ENCODE data around the gene ZBTB20.

ZBTB20 gene

DNA sequence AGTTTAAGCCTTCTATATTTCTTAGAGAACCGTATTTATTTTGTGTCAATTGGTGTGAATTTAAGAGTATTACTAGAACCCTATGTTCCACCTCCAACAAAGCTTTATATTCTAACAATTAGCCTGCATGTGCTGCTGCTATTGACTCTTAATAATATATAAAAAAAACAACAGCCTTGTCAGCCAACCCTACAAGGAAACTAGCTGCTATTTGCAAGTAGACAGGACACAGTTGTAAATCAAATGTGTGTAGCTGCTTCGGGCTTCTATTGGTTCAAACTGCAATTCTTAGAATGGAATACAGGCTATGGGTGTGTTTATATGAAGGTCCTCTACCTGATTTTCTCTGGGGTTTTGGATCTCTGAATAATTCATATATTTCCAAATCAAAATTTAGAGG is 60.7 kb downstream of the ZBTB20 start:
- no peak for DNase-seq

DNA sequence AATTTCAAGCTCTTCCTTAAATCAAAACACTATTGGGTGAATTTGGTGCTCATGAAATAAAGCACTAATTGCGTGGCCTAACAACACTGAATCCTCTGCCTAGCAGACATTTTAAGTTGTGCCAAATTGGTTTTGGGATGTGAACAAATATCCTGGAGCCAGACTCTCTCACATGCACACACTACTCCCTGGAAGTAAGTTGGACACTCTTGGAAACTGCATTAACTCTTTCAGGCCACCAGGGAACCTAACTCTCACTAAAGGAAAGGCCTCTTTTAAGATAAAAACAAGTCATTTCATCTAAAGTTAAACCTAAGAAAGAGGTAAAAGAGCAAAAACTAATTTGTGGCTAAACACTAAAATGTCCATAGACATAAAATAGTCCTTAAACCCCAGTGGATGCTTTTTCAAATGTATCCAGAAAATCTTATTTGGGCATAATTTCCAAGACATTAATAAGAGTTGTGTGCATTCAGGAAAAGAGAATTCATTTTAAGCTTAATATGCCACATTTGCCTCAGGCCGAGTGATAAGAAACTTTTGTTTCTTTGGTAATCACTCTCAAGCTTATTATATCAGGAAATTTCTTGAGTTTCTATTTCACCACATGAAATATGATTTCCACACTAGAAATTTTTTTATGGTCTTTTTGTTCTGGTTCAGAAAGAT is 61.8 kb downstream of the ZBTB20 start:
- no peak for DNase-seq

DNA sequence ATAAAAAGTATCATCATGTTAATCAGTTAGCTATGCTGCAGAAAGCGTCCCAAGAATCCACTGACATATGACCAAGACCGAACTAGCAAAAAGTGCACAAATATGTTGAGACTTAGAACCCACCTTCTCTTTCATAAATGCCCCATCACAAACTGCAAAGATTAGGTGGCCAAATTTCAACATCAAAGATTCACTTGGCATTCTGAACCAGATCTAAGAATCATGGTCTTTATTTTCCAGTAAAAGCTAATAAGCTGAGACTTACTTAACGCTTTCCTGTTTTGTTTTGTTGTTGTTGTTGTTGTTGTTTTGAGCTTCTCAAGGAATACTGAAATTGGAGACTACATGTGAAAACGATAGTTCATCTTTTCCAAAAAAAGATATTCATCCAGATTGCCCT is 62.4 kb downstream of the ZBTB20 start:
- DNase-seq: no peak

DNA sequence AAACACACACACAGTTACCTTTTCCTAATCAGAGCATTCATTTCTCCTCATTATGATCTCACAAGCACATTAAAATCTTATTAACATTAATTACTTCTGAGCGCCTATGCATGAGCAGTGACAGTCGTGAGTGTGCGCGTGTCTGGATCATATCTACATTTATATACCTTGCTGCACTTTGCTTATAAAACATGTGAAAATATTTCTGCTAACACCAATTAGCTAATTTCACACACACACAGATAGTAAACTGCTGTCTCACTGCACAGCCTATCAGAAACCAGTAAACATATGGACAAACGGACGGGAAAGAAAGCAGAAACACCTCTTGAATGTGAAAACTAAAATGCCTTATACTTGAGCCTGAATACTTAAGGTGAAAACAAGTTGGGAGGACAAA is 64.8 kb downstream of the ZBTB20 start:
- no peak for DNase-seq

DNA sequence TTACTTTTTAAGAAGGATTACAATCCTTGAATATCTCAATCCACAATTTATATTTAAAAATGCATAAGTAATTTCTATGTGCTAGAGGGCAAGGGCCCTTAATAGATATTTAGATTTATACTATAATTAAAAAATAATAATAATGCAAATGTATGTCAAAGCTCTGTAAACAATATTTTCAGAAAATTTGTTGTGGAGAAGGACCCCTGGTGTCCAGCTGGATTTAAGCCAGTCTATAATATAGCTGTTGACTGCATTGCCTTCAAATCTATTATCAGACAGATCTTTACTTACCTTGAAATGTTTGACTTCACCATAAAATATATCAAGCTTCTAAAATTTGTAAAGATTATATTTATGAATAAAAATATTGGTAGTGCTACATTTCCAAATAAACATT is 65.6 kb downstream of the ZBTB20 start:
- DNase-seq: no peak

DNA sequence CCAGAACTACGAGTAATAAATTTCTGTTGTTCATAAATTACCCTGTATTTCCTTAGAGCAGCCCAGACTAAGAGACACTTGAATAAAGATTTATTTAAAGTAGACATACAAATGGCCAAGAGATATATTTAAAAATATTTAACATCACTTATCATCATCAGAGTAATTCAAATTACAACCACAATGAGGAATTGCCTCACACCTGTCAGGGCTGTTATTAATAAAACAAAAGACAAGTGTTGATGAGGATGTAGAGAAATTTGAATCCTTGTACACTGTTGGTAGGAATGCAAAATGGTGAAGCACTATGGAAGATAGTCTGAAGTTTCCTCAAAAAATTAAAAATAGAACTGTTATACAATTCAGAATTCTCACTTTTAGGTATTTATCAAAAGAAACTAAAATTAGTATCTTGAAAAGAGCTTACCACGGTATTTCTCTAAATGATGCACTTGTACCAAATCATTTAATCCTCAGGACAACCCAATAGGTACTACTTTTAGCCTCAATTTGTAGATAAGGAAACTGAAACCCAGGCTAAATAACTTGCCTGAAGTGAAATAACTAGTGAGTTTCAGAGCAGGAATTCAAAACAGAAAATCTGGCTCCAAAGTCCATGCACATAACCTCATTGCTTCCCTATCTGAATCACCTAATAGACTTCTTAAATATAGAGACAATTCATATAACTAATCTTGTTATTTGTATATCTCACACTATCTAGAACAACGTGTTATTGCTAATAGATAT is 69.4 kb downstream of the ZBTB20 start:
- no peak for DNase-seq

DNA sequence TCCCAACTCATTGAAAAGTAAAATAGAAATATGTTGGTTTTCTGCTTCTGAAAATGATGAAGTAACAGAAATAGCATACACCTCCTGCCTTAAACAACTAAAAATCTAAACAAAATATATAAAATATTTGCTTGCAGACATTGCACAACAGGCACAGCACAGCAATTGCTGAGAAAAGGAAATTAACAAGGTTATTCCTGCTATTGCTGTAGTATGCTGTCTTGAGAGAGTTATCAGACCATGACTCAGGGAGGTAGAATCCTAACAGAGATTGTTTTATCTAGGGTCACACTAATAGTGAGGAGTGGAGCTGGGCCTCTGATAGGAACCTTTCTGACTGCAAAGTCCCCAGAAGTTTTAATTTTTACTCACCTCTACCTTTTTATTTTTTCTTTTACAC is 72.6 kb downstream of the ZBTB20 start:
- DNase-seq: no peak

DNA sequence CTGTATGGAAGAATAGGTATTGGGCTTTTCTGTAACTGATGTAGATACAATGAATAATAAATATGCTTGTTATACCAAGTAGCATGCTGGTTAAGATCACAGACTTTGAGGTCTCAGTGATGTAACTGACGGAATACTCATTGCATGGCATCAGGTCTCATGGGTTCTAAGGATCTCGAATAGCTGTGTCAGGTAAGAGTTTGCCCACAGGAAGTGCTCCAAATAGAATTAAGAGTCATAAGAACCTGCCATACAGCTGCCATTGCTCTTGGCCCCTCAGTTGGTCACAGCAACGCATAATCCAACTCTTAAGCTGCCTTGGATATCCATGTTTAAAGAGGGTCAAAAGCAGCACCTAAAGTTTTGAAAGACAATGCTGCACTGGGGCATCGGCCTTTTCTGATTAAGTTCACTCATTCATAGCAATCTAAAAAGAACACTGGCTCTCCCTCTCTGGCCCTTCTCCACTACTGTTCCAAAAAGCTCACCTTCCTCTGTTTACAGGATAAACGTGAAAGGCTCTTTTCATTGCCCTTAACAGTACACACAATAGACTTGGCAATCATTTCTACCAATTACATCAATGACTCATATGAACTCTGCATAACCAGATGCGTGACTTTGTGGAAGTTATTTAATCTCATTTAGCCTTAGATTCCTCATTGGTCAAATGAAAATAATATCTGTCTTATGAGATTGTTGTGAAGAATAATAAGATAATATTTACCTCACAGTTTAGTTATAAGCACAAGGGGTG is 74.6 kb downstream of the ZBTB20 start:
- DNase-seq: no peak

DNA sequence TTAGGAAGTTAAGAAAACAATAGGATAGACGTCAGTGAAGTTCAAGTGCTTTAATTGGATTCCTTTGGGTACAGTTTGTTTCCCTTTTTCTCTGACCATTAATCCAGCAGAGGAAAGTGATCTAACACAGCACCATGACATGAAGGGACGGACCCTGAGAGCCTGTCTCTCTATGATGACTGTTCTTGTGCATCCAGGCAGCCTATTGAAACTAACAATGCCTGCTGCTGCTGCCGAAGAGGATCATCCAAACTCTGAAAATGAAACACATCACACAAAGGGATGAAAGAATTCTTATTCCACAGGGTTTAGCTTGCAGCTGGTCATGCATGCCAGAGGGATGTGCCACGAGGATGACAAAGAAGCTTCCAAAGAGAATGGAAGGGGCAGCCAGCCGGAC is 75.5 kb downstream of the ZBTB20 start:
- no peak for DNase-seq

DNA sequence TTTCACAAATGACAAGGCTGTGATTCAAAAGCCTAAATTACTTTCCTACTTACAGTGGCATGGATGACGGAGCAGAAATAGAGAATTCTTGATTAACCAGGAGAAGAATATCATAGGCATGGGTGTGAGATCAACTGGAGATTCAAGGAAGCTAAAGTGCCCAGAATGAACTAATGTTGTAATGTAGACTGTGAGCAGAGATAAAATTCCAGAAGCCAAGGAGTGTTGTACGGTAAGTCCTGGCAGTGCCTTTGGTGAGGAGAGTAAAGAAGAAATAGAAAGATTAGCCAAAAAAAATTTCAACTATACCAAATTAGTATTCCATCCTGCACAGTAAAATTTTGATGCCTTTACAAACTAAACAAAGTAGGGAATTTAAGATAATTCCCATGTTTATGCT is 75.9 kb downstream of the ZBTB20 start:
- no peak for DNase-seq

DNA sequence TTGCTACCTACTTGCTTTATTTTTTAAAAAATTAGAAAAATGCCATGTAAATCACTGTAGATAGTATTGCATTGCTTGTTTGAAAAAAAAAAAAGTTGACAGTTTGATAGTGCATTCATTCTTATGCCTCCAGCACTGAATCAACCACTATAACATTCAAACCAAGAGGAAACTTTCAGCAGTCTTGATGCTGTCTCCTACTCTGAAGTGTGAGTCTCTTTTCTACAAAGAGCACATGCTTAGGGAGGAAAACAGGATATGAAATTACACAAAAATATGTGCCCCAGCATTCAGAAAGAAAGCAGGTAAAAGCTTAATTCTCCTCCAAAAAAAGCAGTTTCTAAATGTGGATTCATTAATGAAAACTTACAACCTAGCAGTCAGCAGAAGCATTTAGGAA is 78.3 kb downstream of the ZBTB20 start:
- DNase-seq: no peak

DNA sequence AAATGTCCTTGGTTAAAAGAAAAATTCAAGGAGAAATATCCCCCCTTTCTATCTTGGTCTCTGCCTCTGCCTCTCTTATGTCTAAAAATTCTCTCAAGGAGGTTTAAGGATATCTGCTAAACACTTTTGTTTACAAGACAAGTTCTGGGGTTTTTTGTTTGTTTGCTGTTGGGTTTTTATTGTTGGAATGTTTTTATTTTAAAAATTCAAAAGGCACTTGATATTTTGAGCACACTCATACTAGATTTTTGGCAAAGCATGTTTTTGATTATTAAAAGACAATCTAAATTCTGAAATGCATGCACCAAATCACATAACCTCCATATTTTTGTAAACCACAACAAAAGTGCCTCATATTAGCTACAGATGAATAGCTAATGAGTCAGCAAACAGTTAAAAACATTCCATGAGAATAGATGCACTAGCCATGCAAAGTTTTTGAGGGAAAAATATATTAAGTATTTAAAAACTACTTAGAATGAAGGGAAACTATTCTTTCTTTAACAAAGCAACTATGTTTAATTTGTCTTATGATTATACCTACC is 84.6 kb downstream of the ZBTB20 start:
- no peak for DNase-seq

DNA sequence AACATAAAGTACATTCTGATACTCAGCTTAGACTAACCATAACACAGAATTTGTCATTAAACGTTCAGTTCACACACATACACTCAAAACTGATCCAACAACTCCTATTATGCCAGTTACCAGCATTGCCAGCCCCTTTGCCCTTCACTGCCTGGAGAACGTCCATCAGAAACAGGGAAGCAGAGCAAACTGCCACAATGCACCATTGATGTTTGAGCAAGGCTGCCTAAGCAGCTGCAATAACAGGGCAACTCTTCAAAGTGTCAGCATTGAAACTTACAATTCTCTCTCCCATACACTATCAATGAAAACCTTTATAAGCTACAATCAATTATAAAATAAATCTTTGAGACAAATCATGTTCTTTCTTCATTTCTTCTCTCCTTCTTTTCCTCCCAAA is 85.1 kb downstream of the ZBTB20 start:
- no peak for DNase-seq

DNA sequence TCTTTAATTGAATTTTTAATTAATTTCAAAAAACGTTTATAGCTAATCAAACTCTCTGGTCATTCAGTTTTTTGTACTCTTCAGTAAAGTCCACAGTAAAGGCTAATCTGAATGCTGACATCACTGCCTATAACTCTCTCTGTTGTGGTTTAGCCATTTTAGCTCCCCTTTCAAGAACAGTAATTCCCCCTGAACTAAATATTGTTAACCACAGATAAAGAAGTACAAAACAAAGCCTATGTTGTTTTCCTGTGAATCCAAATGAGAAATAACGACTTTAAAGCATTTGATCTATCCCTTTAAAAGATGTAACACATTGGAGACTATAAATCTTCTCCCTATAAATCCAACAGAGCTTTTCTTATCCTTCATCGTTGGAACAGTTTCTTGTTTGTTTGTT is 94.2 kb downstream of the ZBTB20 start:
- DNase-seq: no peak

DNA sequence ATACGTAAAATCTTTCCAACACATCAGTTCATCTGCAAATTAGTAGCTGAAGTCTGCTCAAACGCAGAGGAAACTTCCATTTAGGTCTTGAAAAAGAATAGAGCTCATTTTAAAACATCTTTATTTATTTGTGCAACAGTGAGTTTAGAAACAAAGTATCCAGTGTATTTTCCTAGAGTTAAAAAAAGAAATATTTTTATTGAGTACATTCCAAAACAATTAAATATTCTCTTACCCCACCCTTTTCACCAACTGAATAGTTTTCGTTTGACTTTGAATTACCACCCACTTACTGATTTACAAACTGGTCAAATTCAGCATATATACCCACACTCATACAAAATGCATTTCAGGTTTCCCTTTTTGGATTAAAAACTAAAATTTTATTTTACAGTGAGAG is 104.7 kb downstream of the ZBTB20 start:
- no peak for DNase-seq

DNA sequence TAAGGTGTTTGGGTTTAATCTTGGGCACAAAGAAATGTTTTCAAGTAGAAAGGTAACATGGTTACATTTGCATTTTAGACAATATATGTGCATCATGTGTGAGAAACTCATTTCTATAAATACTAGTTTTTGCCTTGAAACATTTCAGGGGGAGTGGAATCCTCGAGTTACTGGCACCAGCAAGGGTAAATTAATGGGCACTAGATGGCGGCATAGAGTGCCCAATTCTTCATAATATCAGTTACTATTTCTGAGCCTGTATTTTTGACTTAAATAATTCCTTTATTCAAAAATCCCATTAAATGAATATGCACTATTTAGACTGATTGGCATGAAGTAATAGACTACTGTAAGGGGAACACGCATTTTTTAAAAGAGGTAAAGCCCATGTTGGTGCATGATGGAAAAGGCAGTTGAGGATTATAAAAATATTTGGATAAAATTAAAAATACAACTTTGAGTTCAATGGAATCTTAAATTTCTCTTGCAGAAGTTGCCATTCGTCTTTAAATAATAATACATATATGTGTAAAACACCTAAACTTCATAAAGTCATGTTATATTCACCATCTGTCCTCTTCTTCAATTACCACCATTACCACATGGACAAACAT is 106.3 kb downstream of the ZBTB20 start:
- DNase-seq: peak in 3 of 4 experiments; percentile 1 to 11 (median 5)

DNA sequence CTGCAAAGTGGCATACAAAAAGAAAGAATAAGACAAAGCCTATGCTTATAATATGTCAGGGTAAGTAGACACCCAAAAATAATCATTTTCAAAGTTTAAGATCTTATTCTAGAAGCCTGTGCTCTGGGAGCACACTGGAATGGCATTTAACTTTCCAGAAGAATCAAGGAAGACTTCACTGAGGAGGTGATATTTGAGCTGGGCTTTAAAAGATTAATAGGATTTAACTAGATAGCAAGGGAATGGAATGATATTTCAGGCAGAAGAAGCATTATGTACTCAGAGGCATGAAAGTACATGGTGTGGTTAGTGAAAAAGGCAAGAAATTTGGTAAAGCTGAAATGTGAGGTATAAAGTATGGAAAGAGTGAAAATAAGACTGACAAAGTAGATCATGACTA is 106.8 kb downstream of the ZBTB20 start:
- no peak for DNase-seq

DNA sequence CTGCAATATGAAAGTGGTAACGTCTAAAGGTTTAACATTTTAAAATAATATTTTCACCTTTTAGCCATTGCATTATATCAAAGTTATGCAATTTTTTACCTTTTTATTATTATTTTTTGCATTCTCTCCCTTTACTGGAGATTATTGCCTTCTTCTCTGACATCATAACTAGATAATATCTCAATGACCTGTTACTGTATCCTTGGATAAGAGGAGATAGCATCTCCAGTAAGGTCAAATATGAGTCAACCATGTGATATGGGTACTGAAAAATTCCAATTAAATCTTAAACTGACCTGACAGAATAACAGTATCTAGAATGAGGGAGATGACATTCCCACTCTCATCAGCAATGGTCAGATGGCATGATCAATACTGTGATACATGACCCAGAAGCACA is 108.3 kb downstream of the ZBTB20 start:
- no peak for DNase-seq

DNA sequence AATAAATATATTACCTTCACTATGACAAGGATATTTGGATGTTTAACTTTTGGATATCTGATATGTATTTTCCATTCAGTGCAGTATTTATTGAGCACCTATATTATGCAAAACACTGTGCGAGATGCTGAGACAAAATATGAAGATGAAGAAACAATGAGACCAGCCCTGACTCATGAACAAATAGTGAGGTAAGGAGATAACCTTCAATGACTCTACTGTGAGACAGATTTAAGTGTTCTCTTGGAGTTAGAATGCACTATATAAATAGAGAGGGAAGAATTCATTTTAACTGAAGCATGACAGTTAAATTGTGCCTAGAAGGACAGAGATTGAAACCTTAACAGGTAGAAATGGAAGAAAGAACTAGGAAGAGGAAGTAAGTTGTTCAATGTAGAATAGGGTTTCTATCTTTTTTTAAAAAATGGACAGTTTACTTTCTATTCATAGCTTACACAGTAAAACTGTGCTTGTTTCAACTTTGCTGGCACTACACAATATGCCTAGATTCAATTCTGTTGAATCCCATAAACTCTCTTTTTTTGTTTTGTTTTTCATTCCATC is 124.2 kb downstream of the ZBTB20 start:
- no peak for DNase-seq

DNA sequence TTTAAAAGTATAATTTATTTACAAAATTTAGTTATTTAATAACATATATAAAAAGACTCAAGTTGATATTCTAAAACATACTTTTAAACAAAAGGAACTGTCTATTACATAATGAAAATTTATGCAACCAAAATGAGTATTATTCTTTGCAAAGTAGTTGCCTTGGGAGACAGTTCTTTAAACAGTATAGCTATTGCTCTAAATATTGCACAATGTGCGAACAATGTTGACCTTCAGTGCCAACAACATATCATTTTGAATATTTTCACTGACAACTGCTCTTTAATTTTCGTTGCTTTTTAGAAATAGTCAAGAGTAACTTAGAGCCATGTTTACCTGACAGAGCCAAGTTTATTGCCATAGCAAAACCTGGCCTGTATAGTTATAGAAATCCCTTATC is 124.9 kb downstream of the ZBTB20 start:
- DNase-seq: no peak

DNA sequence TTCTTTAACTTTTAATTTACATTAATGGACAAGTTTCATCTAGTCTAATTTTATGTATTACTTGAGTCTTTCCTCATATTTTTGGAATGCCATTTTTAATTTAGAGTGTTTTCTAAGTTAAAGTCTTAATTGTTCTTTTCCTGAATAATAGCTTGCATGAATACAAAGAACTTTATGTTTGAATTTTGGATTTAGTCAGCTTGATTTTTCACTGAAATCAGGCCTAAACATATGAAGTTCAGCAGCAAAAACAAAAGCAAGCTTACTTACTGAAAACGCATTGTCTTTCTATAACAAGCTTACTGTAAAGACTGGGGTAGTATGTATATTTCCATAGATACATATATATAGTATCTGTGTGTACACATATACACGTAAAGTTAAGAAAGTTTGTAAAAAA is 126.0 kb downstream of the ZBTB20 start:
- no peak for DNase-seq

DNA sequence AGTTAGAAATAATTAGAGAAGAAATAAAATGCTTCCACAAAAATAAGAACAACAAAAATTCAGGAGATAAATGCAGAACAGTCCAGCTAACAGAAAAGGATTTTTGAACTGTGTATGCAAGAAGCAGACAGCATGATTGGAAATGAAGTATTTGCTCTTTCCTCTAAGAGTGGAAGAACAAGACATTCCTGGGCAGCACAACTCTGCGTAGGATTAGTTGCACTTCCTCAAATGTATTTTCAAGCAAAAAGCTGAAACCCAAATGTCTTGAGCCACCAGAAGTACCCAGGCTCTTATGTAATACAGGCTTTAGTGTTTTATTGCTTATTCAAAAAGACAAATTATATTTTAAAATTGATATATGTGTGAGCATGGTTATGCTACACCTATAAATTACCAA is 127.2 kb downstream of the ZBTB20 start:
- no peak for DNase-seq

DNA sequence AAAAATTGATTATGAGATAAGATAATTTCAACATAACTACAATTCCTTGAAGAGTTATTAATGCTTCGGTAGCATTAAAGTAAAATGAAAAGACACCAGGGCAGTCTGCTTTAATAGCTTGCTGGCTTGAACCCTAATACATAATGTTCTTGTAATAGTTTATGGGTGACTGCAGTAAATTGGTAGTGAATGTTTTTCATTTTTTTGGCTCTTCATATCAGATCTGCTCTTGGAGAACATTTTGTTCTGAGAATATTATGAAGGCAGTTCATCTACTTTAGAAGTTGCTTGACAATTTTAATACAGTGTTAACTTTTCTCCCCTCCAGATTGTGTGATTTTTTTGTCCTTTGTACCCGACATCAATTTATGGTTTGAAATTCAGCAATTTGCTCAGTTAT is 128.4 kb downstream of the ZBTB20 start:
- DNase-seq: no peak
